ENCODE results near the gene NLGN3.

GRCh38 chrX:71162981-71163380 is 18.3 kb downstream of the NLGN3 start:
- TF ChIP-seq EP300 (IDR thresholded peaks at IDR 0.05) (no peak), CTCF (IDR thresholded peaks at IDR 0.05) (no peak), CHD2 (IDR thresholded peaks at IDR 0.05; ENCODE audit: low read length, partially characterized antibody) (no peak), EHMT2 (IDR thresholded peaks at IDR 0.05; ENCODE audit: low read depth) (no peak)
